Parathyroid adenoma (tissue), 2 donors: ENCODE data around the gene MROH2B.
A peak's percentile ranks its signal among the peaks of the same experiment; 100 is the strongest.

Experiments
- H2AFZ ChIP-seq: fragments of 300-600 bp; sonication (generic); one replicate; pipeline ENCODE4 v1.7.0; 2017; ENCODE audit warnings: antibody characterized with exemption, mild to moderate bottlenecking
- H3K27ac ChIP-seq: fragments of 300-600 bp; sonication (generic); one replicate; pipeline ENCODE4 v1.7.0; 2017
- H3K27me3 ChIP-seq: fragments of 300-600 bp; sonication (generic); one replicate; pipeline ENCODE4 v1.7.0; 2017; ENCODE audit warnings: low read length; ENCODE audit not compliant: control insufficient read depth, insufficient read depth
- H3K36me3 ChIP-seq: fragments of 300-600 bp; sonication (generic); one replicate; pipeline ENCODE4 v1.7.0; 2017; ENCODE audit warnings: low read length; ENCODE audit not compliant: control insufficient read depth, insufficient read depth
- H3K4me1 ChIP-seq: fragments of 300-600 bp; sonication (generic); one replicate; pipeline ENCODE4 v1.7.0; 2017; ENCODE audit warnings: control low read depth
- H3K4me2 ChIP-seq: fragments of 300-600 bp; sonication (generic); one replicate; pipeline ENCODE4 v1.7.0; 2017; ENCODE audit warnings: low read length
- H3K4me3 ChIP-seq: fragments of 300-600 bp; sonication (generic); one replicate; pipeline ENCODE4 v1.7.0; 2017; ENCODE audit warnings: low read depth, low read length
- H3K79me2 ChIP-seq: fragments of 300-600 bp; sonication (generic); one replicate; pipeline ENCODE4 v1.7.0; 2017; ENCODE audit warnings: control low read depth
- H3K9ac ChIP-seq: fragments of 300-600 bp; sonication (generic); one replicate; pipeline ENCODE4 v1.7.0; 2017; ENCODE audit warnings: mild to moderate bottlenecking
- H3K9me3 ChIP-seq: fragments of 300-600 bp; sonication (generic); one replicate; pipeline ENCODE4 v1.7.0; 2017; ENCODE audit warnings: low read length; ENCODE audit not compliant: control insufficient read depth
- TF ChIP-seq, protein P1 (sequence below): fragments of 300-600 bp; sonication (generic); IDR thresholded peaks from one replicate; pipeline ENCODE4 v1.7.0; 2017; ENCODE audit warnings: antibody characterized with exemption, mild to moderate bottlenecking
- donor health status: primary hyperparathyroidism.

The MROH2B gene

DNA sequence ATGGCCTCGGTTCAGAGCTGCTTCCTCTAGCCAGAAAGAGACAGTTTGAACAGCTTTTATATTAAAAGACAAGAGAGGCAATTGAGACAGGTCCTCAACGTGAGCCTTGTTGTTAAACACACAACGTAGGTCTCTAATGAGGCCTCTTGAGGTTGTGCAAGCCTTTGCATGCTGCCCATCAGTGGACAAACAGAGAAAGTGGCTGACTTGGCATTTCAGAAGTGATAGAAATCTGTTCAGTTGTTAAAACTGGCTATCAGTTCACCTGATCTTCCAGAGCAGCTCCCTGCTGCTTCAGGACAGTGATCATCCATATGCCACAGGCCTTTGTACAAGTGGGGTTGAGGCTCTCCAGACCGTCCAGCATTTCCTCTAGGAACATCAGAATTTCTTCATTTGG, 58.8 kb downstream of the MROH2B start:
- Histone ChIP-seq H3K9ac (no peak overlapping the region), H3K79me2 (no peaks in the 10 kb centered on the region), H2AFZ (peak overlapping the region; percentile 6), H3K36me3 (no peaks in the 10 kb centered on the region), H3K4me2 (peak overlapping the region; percentile 10), H3K9me3 (no peaks in the 10 kb centered on the region), H3K4me1 (peaks cover 20% of the 10 kb centered on the region), H3K27me3 (no peaks in the 10 kb centered on the region), H3K4me3 (no peak overlapping the region), H3K27ac (peak overlapping the region; percentile 80)
- TF ChIP-seq, protein P1, sequence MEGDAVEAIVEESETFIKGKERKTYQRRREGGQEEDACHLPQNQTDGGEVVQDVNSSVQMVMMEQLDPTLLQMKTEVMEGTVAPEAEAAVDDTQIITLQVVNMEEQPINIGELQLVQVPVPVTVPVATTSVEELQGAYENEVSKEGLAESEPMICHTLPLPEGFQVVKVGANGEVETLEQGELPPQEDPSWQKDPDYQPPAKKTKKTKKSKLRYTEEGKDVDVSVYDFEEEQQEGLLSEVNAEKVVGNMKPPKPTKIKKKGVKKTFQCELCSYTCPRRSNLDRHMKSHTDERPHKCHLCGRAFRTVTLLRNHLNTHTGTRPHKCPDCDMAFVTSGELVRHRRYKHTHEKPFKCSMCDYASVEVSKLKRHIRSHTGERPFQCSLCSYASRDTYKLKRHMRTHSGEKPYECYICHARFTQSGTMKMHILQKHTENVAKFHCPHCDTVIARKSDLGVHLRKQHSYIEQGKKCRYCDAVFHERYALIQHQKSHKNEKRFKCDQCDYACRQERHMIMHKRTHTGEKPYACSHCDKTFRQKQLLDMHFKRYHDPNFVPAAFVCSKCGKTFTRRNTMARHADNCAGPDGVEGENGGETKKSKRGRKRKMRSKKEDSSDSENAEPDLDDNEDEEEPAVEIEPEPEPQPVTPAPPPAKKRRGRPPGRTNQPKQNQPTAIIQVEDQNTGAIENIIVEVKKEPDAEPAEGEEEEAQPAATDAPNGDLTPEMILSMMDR = no peak

DNA sequence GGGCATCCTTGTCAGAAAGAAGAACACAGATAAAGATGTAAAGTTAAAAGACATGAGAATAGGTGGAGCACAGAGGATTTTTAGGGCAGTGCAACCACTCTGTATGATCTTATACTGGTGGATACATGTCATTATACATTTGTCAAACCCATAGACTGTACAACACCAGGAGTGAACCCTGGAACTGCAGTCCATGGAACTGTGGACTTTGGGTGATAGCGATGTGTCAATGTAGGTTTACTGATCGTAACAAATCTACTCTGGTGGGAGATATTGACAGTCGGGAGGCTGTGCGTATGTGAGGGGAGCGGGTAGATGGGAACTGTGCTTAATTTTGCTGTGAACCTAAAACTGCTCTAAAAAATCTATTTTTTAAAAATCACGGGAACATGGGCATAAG, 60.6 kb downstream of the MROH2B start:
- no peaks in the 10 kb centered on the region for H3K27me3 ChIP-seq
- no peaks in the 10 kb centered on the region for H3K36me3 ChIP-seq
- peaks cover 20% of the 10 kb centered on the region for H3K4me1 ChIP-seq
- H3K9ac ChIP-seq = no peak overlapping the region
- TF ChIP-seq, protein P1 = no peak
- H2AFZ ChIP-seq = no peak overlapping the region
- no peak overlapping the region for H3K4me2 ChIP-seq
- H3K4me3 ChIP-seq = no peak overlapping the region
- H3K27ac ChIP-seq = no peak overlapping the region
- H3K79me2 ChIP-seq = no peaks in the 10 kb centered on the region
- no peaks in the 10 kb centered on the region for H3K9me3 ChIP-seq

DNA sequence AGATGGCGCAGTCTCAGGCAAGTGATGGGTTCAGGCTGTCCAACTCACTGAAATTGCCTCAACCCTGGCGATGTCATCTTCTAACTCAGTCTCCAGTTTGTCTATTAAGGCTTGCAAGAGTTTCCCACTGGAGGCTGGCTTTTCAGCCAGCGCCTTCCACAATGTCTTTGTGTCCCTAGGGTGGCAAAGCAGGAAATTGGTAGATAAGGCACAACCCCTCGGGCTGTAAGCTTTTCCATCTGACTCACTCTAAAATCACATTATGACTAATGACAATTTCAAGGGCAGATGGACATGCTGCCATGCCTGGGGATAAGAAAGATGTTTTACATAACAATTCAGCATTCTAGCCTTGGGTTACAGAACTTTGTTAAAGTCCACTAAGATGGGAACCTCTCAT, 61.9 kb downstream of the MROH2B start:
- no peak overlapping the region for H3K4me3 ChIP-seq
- TF ChIP-seq, protein P1 = no peak

DNA sequence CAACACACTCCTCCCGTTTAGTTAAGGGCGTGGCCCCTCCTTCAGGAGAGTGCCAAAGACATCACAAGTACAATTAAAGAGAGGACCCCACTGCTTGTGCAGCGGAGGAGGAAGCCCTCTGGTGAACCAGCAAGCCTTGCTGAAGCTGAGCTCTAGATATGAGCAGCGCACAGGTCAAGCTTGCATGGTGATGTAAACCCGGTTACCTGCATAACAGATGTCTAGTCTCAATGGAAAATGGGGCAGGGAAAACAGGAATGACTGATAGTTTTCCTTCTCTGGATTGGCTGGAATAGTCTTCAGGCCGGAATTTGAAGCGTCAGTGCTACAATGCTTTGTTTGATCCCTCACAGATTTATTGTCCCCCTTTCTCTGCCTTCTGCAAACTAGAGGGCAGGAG, 66.2 kb downstream of the MROH2B start:
- no peak overlapping the region for H3K27ac ChIP-seq
- TF ChIP-seq, protein P1 = no peak
- H3K4me1 ChIP-seq = peaks cover 3% of the 10 kb centered on the region
- H2AFZ ChIP-seq = no peak overlapping the region
- no peak overlapping the region for H3K9ac ChIP-seq
- H3K27me3 ChIP-seq = no peaks in the 10 kb centered on the region
- H3K79me2 ChIP-seq = no peaks in the 10 kb centered on the region
- no peaks in the 10 kb centered on the region for H3K9me3 ChIP-seq
- H3K4me3 ChIP-seq = no peak overlapping the region
- H3K4me2 ChIP-seq = no peak overlapping the region
- H3K36me3 ChIP-seq = no peaks in the 10 kb centered on the region

More for the DNA sequence above, 61.9 kb downstream of the MROH2B start:
- Histone ChIP-seq H3K4me2 (no peak overlapping the region), H3K4me1 (peaks cover 20% of the 10 kb centered on the region), H3K79me2 (no peaks in the 10 kb centered on the region), H3K9me3 (no peaks in the 10 kb centered on the region), H3K9ac (no peak overlapping the region), H2AFZ (no peak overlapping the region), H3K36me3 (no peaks in the 10 kb centered on the region), H3K27me3 (no peaks in the 10 kb centered on the region), H3K27ac (no peak overlapping the region)

DNA sequence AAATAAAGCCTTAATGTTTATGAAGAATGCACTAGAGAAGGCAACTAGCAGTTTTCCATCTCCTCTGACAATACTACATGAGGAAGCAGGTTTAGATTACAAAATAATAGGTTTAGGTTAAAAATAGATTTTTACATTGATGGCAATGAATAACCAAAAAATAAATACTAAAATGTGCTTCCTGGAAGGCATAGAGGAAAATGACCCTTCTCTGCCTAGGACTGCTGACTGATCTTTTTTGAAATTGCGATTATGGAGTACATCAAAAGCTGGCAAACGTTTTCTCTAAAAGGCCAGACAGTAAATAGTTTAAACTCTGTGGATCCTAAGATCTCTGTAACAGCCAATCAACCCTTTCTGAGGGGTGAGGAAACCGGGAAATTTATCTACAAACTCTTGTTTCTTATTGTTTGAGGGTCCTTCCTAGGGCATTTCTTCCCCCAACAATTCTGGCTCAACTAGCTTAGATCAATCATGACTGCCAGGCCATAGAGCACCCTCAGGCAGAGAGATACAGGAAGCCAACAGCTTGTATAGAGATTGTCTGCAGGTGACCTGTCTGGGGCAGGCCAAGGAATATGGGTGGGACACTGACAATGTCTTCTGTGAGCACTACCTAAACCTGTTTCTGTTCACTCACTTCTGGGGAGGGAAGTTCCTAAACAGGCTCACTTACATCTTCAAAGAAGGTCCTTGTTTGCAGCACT, 67.3 kb downstream of the MROH2B start:
- Histone ChIP-seq H3K36me3 (no peaks in the 10 kb centered on the region), H3K79me2 (no peaks in the 10 kb centered on the region), H3K9me3 (no peaks in the 10 kb centered on the region), H3K27me3 (no peaks in the 10 kb centered on the region), H3K4me1 (peaks cover 3% of the 10 kb centered on the region), H3K27ac (no peak overlapping the region), H3K4me2 (no peak overlapping the region), H3K4me3 (no peak overlapping the region), H2AFZ (peak overlapping the region; percentile 57), H3K9ac (no peak overlapping the region)
- TF ChIP-seq, protein P1 = no peak
